ENCODE measurements around the gene NUP188.

DNA sequence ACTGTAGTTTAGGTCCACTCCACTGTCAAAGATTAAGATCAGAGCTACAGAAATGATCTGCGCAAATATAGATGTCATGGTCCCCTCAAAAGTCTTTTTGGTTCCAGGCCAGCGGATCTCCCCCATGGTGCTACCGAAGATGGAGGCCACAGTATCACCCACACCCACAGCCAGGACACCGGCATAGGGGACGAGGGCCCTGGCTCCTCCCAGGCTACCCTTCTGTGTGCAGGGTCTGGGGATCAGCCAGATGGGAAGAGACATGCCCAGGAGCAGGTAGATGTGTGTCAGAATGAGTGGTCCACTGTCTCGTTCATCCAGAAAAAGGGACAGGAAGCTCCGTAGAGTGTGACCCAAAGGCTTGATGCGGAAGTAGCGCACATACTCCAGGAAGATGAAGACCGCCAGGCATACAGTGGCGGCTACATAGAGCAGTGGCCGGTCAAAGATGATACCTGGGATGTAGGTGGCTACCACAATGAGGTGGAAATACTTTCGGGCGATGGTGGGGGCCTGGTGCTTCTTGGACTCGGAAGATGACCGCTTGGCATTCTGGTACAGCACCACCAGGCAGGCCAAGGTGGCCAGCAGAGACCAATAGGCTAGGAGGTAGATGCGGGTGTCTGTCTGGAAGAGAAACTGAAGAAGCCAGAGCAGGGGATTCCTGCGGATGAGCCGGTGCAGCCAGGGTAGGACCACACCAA is 1.5 kb upstream of the NUP188 start:
- TF ChIP-seq EZH2 (IDR thresholded peaks at IDR 0.05; ENCODE audit: borderline replicate concordance, insufficient read depth, low read length, poor library complexity, severe bottlenecking) = no peak
- TF ChIP-seq, protein P1, sequence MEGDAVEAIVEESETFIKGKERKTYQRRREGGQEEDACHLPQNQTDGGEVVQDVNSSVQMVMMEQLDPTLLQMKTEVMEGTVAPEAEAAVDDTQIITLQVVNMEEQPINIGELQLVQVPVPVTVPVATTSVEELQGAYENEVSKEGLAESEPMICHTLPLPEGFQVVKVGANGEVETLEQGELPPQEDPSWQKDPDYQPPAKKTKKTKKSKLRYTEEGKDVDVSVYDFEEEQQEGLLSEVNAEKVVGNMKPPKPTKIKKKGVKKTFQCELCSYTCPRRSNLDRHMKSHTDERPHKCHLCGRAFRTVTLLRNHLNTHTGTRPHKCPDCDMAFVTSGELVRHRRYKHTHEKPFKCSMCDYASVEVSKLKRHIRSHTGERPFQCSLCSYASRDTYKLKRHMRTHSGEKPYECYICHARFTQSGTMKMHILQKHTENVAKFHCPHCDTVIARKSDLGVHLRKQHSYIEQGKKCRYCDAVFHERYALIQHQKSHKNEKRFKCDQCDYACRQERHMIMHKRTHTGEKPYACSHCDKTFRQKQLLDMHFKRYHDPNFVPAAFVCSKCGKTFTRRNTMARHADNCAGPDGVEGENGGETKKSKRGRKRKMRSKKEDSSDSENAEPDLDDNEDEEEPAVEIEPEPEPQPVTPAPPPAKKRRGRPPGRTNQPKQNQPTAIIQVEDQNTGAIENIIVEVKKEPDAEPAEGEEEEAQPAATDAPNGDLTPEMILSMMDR (IDR thresholded peaks at IDR 0.05; ENCODE audit: poor library complexity, severe bottlenecking) = no peak
